ENCODE results near the gene HPN. TPM values are rescaled to one million over a fixed set of nuclear protein-coding genes. Genes with fewer than 3 reads are reported as not detected.

HPN gene
- total RNA-seq, 1 donor from 2014 or later: not detected

- DNase-seq (ENCODE audit: low read depth): no peak
These were observed 39.2 kb downstream of the HPN start for GRCh38 chr19:35080613-35081170.

- DNase-seq (ENCODE audit: low read depth): peak; percentile 76
These were observed 39.7 kb downstream of the HPN start for GRCh38 chr19:35081201-35081600.

GRCh38 chr19:35083691-35084508 lies 42.4 kb downstream of the HPN start:
- DNase-seq (ENCODE audit: low read depth): no peak

- no peak for DNase-seq (ENCODE audit: low read depth)
These were observed 42.9 kb downstream of the HPN start for GRCh38 chr19:35084509-35084762.

GRCh38 chr19:35085947-35086346 lies 44.4 kb downstream of the HPN start:
- no peak for DNase-seq (ENCODE audit: low read depth)

- peak; percentile 85 for DNase-seq (ENCODE audit: low read depth)
These were observed 44.9 kb downstream of the HPN start for GRCh38 chr19:35086455-35086854.

- DNase-seq (ENCODE audit: low read depth): no peak
These were observed 45.9 kb downstream of the HPN start for GRCh38 chr19:35087393-35087792.

GRCh38 chr19:35088131-35088913 lies 46.8 kb downstream of the HPN start:
- peak; percentile 91 for DNase-seq (ENCODE audit: low read depth)

- DNase-seq (ENCODE audit: low read depth): no peak
These were observed 48.0 kb downstream of the HPN start for GRCh38 chr19:35089554-35089953.

GRCh38 chr19:35090160-35090505 lies 48.6 kb downstream of the HPN start:
- no peak for DNase-seq (ENCODE audit: low read depth)

GRCh38 chr19:35090506-35091214 lies 49.1 kb downstream of the HPN start:
- DNase-seq (ENCODE audit: low read depth): peak; percentile 70

GRCh38 chr19:35093430-35093829 lies 51.9 kb downstream of the HPN start:
- DNase-seq (ENCODE audit: low read depth): no peak

- DNase-seq (ENCODE audit: low read depth): peak; percentile 46
These were observed 52.6 kb downstream of the HPN start for GRCh38 chr19:35093941-35094647.

- no peak for DNase-seq (ENCODE audit: low read depth)
These were observed 53.1 kb downstream of the HPN start for GRCh38 chr19:35094656-35095055.

- no peak for DNase-seq (ENCODE audit: low read depth)
These were observed 54.3 kb downstream of the HPN start for GRCh38 chr19:35095667-35096368.

- DNase-seq (ENCODE audit: low read depth): no peak
These were observed 57.0 kb downstream of the HPN start for GRCh38 chr19:35098413-35099049.

GRCh38 chr19:35099155-35099896 lies 57.8 kb downstream of the HPN start:
- no peak for DNase-seq (ENCODE audit: low read depth)

- no peak for DNase-seq (ENCODE audit: low read depth)
These were observed 58.4 kb downstream of the HPN start for GRCh38 chr19:35099897-35100275.

All from myocyte (in vitro differentiated cells).